DLD1 (cell line): ENCODE data around the gene MAML1.

Experiments used
- in situ Hi-C: cut with HindIII; loops from 2 replicates; pipeline ENCODE4 v1.10.0; 2017; ENCODE audit warnings: low sequenced_read_pairs

Gene MAML1

GRCh38 chr5:179802207-179802883, 69.7 kb downstream of the MAML1 start:
- in situ Hi-C loops = no loop called here

GRCh38 chr5:179802950-179803562, 70.4 kb downstream of the MAML1 start:
- in situ Hi-C loops = no loop called here

GRCh38 chr5:179803651-179804554, 71.3 kb downstream of the MAML1 start:
- in situ Hi-C loops = no loop called here

- in situ Hi-C loops = no loop called here
Observed at GRCh38 chr5:179804555-179804947, 71.9 kb downstream of the MAML1 start.

GRCh38 chr5:179805070-179805528, 72.5 kb downstream of the MAML1 start:
- in situ Hi-C loops = no loop called here

GRCh38 chr5:179805529-179806249, 73.1 kb downstream of the MAML1 start:
- in situ Hi-C loops = no loop called here

GRCh38 chr5:179806250-179807048, 73.8 kb downstream of the MAML1 start, which contains the start of gene MGAT4B:
Gene MGAT4B (minus strand): TSS chr5:179806866. CDS start chr5:179806583, 283 bp downstream.
- in situ Hi-C loops = no loop called here

GRCh38 chr5:179812135-179812825, 79.7 kb downstream of the MAML1 start:
- in situ Hi-C loops = no loop called here

- in situ Hi-C loops = no loop called here
Observed at GRCh38 chr5:179812997-179813607, 80.5 kb downstream of the MAML1 start.

GRCh38 chr5:179814090-179814489, 81.5 kb downstream of the MAML1 start:
- in situ Hi-C loops = no loop called here

GRCh38 chr5:179815491-179816249, 83.0 kb downstream of the MAML1 start:
- in situ Hi-C loops = no loop called here

- in situ Hi-C loops = no loop called here
Observed at GRCh38 chr5:179816401-179816795, 83.8 kb downstream of the MAML1 start.

GRCh38 chr5:179816796-179817469, 84.3 kb downstream of the MAML1 start:
- in situ Hi-C loops = no loop called here

GRCh38 chr5:179817470-179817840, 84.8 kb downstream of the MAML1 start:
- in situ Hi-C loops = no loop called here

GRCh38 chr5:179817890-179818745, 85.5 kb downstream of the MAML1 start:
- in situ Hi-C loops = no loop called here

- in situ Hi-C loops = no loop called here
Observed at GRCh38 chr5:179818746-179819295, 86.2 kb downstream of the MAML1 start.
